ENCODE data around the gene RTKN2.

- TF ChIP-seq CTCF (conservative IDR thresholded peaks at IDR 0.05; ENCODE audit: low read depth, low read length): no peak
- TF ChIP-seq POLR2A (IDR thresholded peaks at IDR 0.05; ENCODE audit: low read depth, low read length): no peak
- no peak for TF ChIP-seq RAD21 (IDR thresholded peaks at IDR 0.05; ENCODE audit: low read length)
- no peak for TF ChIP-seq MAFK (IDR thresholded peaks at IDR 0.05; ENCODE audit: low read depth, low read length)
- TF ChIP-seq SMC3 (IDR thresholded peaks at IDR 0.05; ENCODE audit: low read depth, low read length): no peak
Observed at GRCh38 chr10:62268027-62268398, 631 bp downstream of the RTKN2 start.

Measured in IMR-90 (cell line).